GM19238 (cell line): Measurements from ENCODE around the gene TMTC2.
"Not testable (repeated sequence)": the region's sequence is repeated elsewhere in the genome, so short reads cannot be mapped to it uniquely, and the experiment has no call there.

Source experiments
- DNase-seq: peaks from one replicate; pipeline ENCODE4 v3.0.0; 2011; ENCODE audit warnings: low spot score; ENCODE audit not compliant: insufficient read length

TMTC2 gene

DNA sequence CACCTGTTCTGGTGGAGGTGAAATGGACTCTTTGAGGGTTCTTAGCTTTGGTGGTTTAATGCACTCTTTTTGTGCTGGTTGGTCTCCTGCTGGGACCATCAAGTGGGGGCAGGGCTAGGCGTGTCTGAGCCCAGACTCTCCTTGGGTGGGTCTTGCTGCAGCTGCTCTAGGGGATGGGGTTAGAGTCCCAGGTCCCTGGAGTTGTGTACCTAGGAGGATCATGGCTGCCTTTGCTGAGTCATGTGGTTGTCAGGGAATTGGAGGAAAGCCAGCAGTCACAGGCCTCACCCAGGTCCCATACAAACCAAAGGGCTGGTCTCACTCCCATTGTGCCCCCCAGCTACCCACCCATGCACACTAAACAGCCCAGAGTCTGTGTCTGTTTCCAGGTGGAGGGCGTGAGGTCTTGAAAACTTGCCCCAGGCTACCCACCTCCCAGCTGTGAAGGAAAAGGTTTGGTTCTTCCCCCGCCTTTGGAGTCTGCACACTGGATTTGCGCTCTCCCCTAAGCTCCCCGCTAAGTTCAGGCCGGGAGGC, 387.7 kb downstream of the TMTC2 start:
- no peak for DNase-seq

- DNase-seq = no peak
Observed at GRCh38 chr12:83075471-83075870, 388.8 kb downstream of the TMTC2 start.

DNA sequence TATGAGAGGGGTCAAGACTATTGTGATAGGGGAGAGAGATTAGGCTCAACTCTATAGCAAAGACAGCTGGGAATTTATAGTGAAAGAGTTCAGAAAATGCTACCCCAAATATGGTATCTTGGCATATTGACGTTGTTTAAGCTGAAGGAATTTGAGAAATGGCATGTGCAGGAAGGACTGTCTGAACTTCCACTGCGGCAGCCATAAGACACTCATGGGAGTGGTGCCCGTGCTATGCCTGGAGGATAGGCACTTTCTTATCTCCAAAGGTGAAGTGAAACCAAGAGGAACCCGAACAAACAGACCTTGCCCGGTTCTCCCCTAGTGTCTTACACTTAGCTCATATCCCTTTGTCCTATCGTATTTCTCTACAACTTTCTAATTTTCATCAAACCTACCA, 390.3 kb downstream of the TMTC2 start:
- no peak for DNase-seq

DNA sequence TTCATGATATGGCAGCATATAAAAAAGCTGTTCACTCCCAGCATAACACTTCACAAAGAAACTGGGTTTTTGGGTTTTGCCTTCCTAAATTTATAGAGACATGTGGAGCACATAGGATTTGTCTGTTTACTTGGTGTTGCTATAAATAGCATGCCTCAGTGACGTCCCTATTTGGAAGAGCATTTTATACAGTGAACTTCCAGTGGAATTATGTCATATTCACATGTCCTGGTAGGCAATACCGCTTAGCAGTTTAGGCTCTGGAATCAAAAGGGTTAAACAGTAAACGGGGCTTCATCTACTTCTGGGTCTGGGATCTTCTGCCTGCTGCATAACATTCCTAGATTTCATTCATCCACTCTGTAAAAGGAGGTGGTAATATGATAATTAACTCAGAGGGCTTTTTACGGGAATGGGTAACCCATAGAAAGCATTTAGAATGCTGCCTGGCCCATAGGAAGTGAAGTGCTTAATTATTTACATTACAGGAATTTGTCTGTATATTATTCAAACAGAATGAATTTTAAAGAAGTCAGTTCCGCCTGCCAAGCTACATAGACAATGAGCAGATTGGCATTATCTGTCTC, 396.1 kb downstream of the TMTC2 start:
- DNase-seq = no peak

- DNase-seq = no peak
Observed at GRCh38 chr12:83083616-83084015, 396.9 kb downstream of the TMTC2 start.

- no peak for DNase-seq
Observed at GRCh38 chr12:83084516-83085234, 398.0 kb downstream of the TMTC2 start.

- no peak for DNase-seq
Observed at GRCh38 chr12:83086023-83086422, 399.3 kb downstream of the TMTC2 start.

DNA sequence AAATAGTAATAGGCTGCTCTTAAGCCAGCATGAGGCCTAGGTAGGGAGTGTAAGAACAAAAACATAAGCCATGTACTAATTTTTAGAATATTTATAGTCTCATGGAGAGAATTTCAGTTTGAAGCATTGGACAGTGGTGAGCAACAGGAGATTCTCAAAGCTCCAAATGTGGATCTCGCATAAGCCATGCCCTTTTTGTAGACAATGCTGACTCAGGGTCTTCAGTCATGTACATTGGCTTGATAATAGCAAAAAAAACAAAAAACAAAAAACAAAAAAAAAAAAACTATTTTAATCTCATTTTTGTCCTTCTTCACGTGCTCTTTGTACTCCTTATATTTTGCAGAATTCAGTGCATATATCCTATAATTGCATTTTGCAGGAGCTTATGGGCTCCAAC, 402.9 kb downstream of the TMTC2 start:
- no peak for DNase-seq

DNA sequence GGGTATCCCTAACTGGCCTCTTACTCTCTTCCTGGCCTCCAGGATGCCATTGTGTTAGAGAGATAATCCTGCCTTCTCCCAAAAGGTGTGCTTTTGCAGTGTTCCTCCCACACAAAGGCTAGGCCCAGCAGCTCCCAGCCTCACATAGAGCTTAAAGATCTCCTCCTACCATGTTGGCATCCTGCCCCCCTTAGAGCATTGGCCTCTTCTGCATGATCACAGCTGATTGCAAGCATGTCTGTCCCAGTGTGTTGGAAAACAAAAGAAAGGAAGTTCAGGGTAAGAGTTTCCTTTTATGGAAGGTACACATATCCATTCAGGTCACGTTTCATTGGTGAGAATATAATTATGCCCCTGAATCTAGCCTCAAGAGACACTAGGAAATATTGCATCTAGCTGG, 405.4 kb downstream of the TMTC2 start:
- DNase-seq = no peak

GRCh38 chr12:83092606-83093005, 405.9 kb downstream of the TMTC2 start:
- DNase-seq = no peak

GRCh38 chr12:83093426-83093825, 406.7 kb downstream of the TMTC2 start:
- DNase-seq = no peak

DNA sequence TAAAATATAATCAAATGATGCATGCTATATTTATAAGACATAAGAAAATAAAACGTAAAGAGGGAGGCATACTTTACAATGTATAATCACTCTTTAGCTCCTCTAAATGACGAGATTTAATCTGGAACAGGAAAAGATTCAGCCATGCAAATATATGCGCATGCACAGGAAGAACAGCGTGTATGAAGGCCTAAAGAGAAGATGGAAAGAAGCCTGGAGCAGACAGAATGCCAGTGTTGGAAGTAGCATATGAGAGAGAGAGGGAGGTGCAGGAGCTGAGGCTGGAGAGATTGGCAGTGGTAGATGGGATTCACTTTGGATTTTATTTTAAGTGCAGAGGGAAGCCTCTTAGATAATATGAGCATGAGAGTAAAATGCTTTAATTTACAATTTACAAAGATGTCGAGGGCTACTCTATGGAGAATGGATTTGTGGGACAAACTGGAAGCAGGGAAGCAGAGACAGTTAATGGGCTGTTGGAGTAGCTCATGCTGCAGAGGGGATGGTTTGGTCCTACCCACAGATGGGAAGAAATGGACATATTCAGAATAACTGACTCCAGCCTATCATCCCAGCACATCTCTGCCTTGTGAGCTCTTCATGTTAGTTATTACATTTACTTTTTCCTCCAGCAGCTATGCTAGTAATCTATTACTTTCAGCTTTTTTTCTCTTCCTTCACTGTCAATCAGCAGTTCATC, 411.1 kb downstream of the TMTC2 start:
- DNase-seq = no peak

GRCh38 chr12:83099436-83099835, 412.7 kb downstream of the TMTC2 start:
- DNase-seq = no peak

GRCh38 chr12:83102499-83102898, 415.8 kb downstream of the TMTC2 start:
- no peak for DNase-seq

DNA sequence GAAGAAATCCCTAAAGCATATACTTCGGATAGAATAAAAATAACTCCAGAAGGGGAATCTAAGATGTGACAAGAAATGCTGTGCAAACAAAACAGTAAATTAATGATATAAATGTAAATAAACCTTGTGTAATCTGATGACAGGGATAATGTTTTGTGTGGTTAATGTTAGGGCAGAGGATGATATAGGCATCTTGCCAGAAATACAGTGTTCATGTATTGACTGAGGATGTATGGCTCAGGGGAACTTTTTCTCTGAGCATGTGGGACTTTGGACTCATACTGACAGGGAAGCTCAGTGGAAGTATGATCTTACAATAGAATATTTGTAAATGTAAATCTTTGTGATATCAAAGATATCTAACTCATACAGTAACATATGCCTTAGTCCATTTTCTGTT, 420.2 kb downstream of the TMTC2 start:
- DNase-seq = no peak

- no peak for DNase-seq
Observed at GRCh38 chr12:83110424-83110823, 423.7 kb downstream of the TMTC2 start.

- DNase-seq = no peak
Observed at GRCh38 chr12:83113945-83114344, 427.2 kb downstream of the TMTC2 start.

- no peak for DNase-seq
Observed at GRCh38 chr12:83114966-83115365, 428.3 kb downstream of the TMTC2 start.

GRCh38 chr12:83117926-83118325, 431.2 kb downstream of the TMTC2 start:
- DNase-seq = not testable (repeated sequence)

- DNase-seq = no peak
Observed at GRCh38 chr12:83121897-83122622, 435.4 kb downstream of the TMTC2 start.

- no peak for DNase-seq
Observed at GRCh38 chr12:83122623-83122934, 435.9 kb downstream of the TMTC2 start.

- no peak for DNase-seq
Observed at GRCh38 chr12:83123039-83123438, 436.3 kb downstream of the TMTC2 start.
